DND-41 (cell line): ENCODE results near the gene RASAL1.

Experiments used
- ATAC-seq: fragments of 200-7000 bp; cut with Tn5 transposase; 3 replicates; pipeline ENCODE4 v1.9.1; 2021; ENCODE audit warnings: low read depth; ENCODE audit not compliant: insufficient read depth
- DNase-seq: peaks from one replicate; pipeline ENCODE4 v3.0.0-alpha.2; 2020
- H2AFZ ChIP-seq: 2 replicates; pipeline ENCODE4 v1.6.0; 2012; ENCODE audit warnings: low read depth, low read length
- H3K27ac ChIP-seq: 2 replicates; pipeline ENCODE4 v1.5.1; 2012; ENCODE audit warnings: low read length, inconsistent platforms
- H3K27me3 ChIP-seq: fragments of 200-600 bp; sonication (generic); 2 replicates; pipeline ENCODE4 v1.6.0; 2012; ENCODE audit warnings: low read length, mild to moderate bottlenecking, inconsistent platforms; ENCODE audit not compliant: insufficient read depth, poor library complexity
- H3K36me3 ChIP-seq: 2 replicates; pipeline ENCODE4 v1.5.1; 2012; ENCODE audit warnings: low read length, inconsistent platforms; ENCODE audit not compliant: insufficient read depth
- H3K4me1 ChIP-seq: 2 replicates; pipeline ENCODE4 v1.5.1; 2012; ENCODE audit warnings: mild to moderate bottlenecking, low read length; ENCODE audit not compliant: insufficient read depth
- H3K4me2 ChIP-seq: 2 replicates; pipeline ENCODE4 v1.6.0; 2012; ENCODE audit warnings: mild to moderate bottlenecking, moderate library complexity, low read length, inconsistent platforms; ENCODE audit not compliant: insufficient read depth
- H3K4me3 ChIP-seq, 2 experiments: fragments of 200-600 bp in 1 of 2; shearing (Covaris generic) in 1 of 2; 2 replicates each; pipeline ENCODE4 v1.5.1; 2012 to 2016; ENCODE audit warnings: inconsistent platforms in 2 of 2, low read length in 2 of 2, mild to moderate bottlenecking in 2 of 2, low read depth in 1 of 2, moderate library complexity in 1 of 2
- H3K79me2 ChIP-seq: 2 replicates; pipeline ENCODE4 v1.6.0; 2012; ENCODE audit warnings: low read length, inconsistent platforms; ENCODE audit not compliant: insufficient read depth
- H3K9ac ChIP-seq: 2 replicates; pipeline ENCODE4 v1.6.0; 2012; ENCODE audit warnings: low read depth, mild to moderate bottlenecking, inconsistent platforms, low read length, moderate library complexity
- H3K9me3 ChIP-seq: 2 replicates; pipeline ENCODE4 v1.5.1; 2012; ENCODE audit warnings: low read length, moderate library complexity, mild to moderate bottlenecking, inconsistent platforms; ENCODE audit not compliant: insufficient read depth, severe bottlenecking
- H4K20me1 ChIP-seq: 2 replicates; pipeline ENCODE4 v1.6.0; 2012; ENCODE audit warnings: low read length; ENCODE audit not compliant: insufficient read depth
- EZH2 ChIP-seq: IDR thresholded peaks from 3 replicates; pipeline ENCODE4 v1.6.1; 2012; ENCODE audit warnings: borderline replicate concordance, low read depth, mild to moderate bottlenecking, moderate library complexity, low read length, inconsistent platforms; ENCODE audit not compliant: severe bottlenecking
- TF ChIP-seq, protein P1 (sequence below): IDR thresholded peaks from 2 replicates; pipeline ENCODE4 v1.5.1; 2012; ENCODE audit warnings: borderline replicate concordance, low read length, moderate library complexity, mild to moderate bottlenecking; ENCODE audit not compliant: poor library complexity, severe bottlenecking; ENCODE audit errors: extremely low read depth

Gene RASAL1

DNA sequence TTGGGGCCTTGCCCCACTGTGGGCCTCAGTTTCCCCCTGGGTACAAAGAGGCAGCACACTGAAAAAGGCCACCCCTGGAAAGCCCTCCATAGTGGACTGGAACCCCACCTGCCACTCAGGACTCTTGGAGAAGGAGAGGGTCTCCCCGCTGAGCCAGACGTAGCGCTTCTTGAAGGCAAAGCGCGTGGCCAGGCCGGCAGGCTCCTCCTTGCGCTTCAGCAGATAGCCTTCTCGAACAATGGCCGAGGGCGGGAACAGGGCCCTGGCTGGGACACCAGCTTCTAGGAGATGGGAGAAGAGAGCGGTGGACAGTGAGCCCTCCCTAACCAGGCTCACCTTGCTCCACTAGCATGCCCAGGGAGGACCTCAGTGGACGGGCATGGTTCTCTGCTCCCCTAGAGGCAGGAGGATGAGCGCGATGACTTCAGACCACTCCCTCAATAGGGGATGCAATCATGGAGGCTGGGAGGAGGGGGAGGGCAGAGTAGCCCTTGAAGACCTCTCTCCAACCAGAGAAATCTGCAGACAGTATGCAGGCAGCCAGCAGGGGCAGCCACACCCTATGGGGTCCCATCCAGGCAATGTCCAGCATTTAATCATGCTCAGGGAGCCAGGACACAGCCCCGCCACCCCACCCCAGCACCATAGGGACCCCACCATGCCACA, 29.8 kb downstream of the RASAL1 start:
- no peaks in the 10 kb centered on the region; the same call in 1 of the 2 replicates for H3K4me1 ChIP-seq
- no peaks in the 10 kb centered on the region for H3K79me2 ChIP-seq
- H2AFZ ChIP-seq, result no peak overlapping the region
- H3K36me3 ChIP-seq, result no peaks in the 10 kb centered on the region
- ATAC-seq (no peak), DNase-seq (no peak)
- H4K20me1 ChIP-seq, result no peaks in the 10 kb centered on the region
- TF ChIP-seq, protein P1, sequence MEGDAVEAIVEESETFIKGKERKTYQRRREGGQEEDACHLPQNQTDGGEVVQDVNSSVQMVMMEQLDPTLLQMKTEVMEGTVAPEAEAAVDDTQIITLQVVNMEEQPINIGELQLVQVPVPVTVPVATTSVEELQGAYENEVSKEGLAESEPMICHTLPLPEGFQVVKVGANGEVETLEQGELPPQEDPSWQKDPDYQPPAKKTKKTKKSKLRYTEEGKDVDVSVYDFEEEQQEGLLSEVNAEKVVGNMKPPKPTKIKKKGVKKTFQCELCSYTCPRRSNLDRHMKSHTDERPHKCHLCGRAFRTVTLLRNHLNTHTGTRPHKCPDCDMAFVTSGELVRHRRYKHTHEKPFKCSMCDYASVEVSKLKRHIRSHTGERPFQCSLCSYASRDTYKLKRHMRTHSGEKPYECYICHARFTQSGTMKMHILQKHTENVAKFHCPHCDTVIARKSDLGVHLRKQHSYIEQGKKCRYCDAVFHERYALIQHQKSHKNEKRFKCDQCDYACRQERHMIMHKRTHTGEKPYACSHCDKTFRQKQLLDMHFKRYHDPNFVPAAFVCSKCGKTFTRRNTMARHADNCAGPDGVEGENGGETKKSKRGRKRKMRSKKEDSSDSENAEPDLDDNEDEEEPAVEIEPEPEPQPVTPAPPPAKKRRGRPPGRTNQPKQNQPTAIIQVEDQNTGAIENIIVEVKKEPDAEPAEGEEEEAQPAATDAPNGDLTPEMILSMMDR, result no peak
- no peak for TF ChIP-seq EZH2
- H3K9me3 ChIP-seq, result no peaks in the 10 kb centered on the region
- H3K27me3 ChIP-seq, result no peaks in the 10 kb centered on the region
- no peak overlapping the region for H3K4me2 ChIP-seq
- H3K9ac ChIP-seq, result no peak overlapping the region
- no peak overlapping the region for H3K4me3 ChIP-seq
- H3K27ac ChIP-seq, result no peak overlapping the region

DNA sequence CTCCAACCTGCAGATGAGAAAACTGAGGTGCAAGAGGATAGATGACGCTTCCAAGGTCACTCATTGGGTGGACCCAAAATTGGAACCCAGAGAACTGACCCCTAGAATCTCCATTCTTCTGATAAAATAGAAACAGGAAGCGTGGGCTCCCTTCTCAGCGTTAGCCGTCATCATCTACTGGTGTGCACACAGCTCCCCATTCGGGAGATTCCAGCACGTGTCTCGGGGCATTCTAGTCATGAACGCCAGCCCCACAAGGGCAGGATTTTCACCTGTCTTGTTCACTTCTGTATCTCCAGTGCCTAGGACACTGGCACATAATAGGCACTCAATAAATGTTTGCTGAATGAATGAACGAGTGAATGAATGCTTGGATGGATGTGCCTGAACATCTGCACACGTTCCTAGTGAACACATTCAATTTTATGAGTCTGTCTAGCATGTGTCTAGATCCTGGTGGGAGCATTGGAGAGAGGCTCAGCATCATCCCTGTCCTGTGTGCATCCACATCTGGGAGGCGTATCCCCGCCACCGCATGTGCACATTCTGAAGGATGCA, 30.5 kb downstream of the RASAL1 start:
- H3K27ac ChIP-seq, result no peak overlapping the region
- H3K79me2 ChIP-seq, result no peaks in the 10 kb centered on the region
- H3K9me3 ChIP-seq, result no peaks in the 10 kb centered on the region
- no peaks in the 10 kb centered on the region for H3K36me3 ChIP-seq
- TF ChIP-seq EZH2, result no peak
- TF ChIP-seq, protein P1, result no peak
- no peaks in the 10 kb centered on the region; the same call in 1 of the 2 replicates for H3K4me1 ChIP-seq
- no peaks in the 10 kb centered on the region for H4K20me1 ChIP-seq
- H3K4me2 ChIP-seq, result no peak overlapping the region
- no peak overlapping the region for H3K9ac ChIP-seq
- H3K4me3 ChIP-seq, result no peak overlapping the region
- no peak overlapping the region for H2AFZ ChIP-seq
- ATAC-seq (no peak), DNase-seq (no peak)
- no peaks in the 10 kb centered on the region for H3K27me3 ChIP-seq

DNA sequence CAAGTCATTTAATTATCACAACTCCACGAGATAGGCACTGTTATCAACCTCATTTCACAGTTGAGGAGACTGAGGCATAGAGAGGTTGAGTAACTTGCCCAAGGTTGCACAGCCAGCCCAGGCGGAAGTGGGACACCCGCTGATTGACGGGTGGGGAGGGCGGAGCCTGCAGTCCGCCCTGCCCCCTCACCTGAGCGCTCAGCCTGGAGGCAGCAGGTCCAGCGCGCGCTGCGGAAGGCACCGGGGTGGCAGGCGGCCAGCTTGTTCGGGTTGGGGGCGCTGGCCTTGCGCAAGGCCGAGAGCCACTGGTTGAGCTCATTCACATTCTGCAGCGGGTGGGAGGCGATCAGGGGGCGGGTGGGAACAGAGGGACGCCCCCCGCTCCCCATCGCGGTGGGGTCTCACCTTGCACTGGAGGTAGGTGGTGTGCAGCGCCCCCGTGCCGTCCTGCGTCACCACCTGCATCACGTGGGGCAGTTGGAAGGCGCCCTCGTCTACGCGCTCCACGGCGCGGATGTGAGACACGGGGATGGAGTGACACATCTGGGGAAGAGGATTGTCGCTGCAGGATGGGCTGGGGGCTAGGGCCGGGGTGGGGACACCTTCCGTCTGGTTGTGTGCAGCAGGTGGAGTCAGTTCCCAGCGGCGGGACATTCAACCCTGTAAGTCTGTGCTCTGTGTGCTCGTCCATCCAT, 31.7 kb downstream of the RASAL1 start:
- TF ChIP-seq, protein P1, result no peak
- TF ChIP-seq EZH2, result no peak
- H3K4me3 ChIP-seq, result no peak overlapping the region
- H3K9me3 ChIP-seq, result no peaks in the 10 kb centered on the region
- no peak overlapping the region for H3K9ac ChIP-seq
- H3K4me1 ChIP-seq, result peaks cover under 1% of the 10 kb centered on the region; the same call in 1 of the 2 replicates
- no peaks in the 10 kb centered on the region for H3K36me3 ChIP-seq
- H4K20me1 ChIP-seq, result no peaks in the 10 kb centered on the region
- no peak for DNase-seq
- H2AFZ ChIP-seq, result no peak overlapping the region
- no peak for ATAC-seq
- no peak overlapping the region for H3K4me2 ChIP-seq
- H3K79me2 ChIP-seq, result no peaks in the 10 kb centered on the region
- H3K27me3 ChIP-seq, result no peaks in the 10 kb centered on the region
- H3K27ac ChIP-seq, result no peak overlapping the region
